Renal cortical epithelial cell (primary cell): ENCODE data around the gene SIAE. TPM values are rescaled to one million over a fixed set of nuclear protein-coding genes. Genes with fewer than 3 reads are reported as not detected.
"Not testable (repeated sequence)": the region's sequence is repeated elsewhere in the genome, so short reads cannot be mapped to it uniquely, and the experiment has no call there.

ENCODE experiments used
- DNase-seq: peaks from one replicate; pipeline ENCODE4 v3.0.0-alpha.2; 2011; ENCODE audit warnings: low read depth
- total RNA-seq: library from RNA; depleted of rRNA; stranded (reverse); fragments of >200 nt; gene quantifications from 2 replicates; pipeline ENCODE4 v1.2.3, GENCODE V29; 2014

The SIAE gene
- total RNA-seq, 1 donor from 2014 or later, result 36.5 TPM

DNA sequence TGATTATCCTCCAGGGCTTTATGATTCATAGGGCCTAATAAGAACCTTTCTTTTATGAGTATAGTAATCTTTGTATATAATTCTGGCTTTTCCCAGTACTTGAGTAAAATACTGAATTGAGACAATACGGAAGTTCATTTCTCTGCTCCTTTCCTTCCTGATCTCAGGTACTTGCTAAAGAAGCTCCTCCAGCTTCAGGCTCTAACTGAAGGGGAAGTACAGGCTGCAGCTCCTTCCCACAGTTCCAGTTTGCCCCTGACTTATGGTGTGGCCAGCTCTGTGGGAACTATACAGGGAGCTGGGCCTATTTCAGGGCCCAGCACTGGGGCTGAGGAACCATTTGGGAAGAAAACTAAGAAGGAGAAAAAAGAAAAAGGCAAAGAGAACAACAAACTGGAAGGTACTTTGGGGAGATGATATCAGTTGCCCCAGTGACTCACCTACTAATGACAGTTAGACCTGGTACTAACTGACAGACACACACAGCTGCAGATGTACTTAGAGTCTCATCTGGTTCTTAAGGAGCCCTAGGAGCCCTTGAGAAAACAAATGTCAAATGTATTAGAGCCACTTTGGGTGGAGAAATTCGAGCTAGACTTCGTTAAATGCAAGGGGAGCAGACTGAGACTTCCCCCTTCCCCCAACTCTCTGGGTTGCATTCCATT, 47.9 kb downstream of the SIAE start:
- DNase-seq, result no peak

DNA sequence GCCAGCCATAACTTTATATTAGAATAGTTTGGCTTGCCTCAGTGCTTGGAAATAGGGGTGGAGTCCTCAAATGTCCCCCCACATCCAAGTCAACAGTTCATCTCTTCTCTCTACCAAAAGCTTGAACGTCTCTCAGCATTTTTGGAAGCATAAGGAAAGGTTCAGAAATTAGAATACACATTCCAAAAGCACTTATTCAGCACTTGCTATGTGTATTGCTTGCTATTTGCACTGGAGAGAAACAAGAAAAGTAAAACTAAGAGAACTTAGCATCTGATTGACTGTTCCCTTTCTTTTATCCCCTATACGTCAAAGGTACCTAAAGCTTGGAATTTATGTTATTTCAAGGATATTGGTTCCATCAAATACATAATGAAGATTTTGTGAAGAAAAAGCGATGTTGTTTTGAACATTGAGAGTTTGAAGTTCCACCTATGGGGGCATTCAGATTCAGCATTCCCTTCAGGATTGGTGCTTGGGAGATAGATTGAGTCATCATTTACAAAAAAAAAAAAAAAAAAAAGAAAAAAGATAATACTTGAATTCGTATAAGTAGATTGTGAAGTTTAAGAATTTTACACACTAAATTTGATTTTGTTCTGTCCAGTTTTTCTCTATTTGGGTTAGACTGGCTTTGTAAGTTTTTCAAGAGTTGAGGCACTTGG, 49.5 kb downstream of the SIAE start:
- DNase-seq, result peak; percentile 17

DNA sequence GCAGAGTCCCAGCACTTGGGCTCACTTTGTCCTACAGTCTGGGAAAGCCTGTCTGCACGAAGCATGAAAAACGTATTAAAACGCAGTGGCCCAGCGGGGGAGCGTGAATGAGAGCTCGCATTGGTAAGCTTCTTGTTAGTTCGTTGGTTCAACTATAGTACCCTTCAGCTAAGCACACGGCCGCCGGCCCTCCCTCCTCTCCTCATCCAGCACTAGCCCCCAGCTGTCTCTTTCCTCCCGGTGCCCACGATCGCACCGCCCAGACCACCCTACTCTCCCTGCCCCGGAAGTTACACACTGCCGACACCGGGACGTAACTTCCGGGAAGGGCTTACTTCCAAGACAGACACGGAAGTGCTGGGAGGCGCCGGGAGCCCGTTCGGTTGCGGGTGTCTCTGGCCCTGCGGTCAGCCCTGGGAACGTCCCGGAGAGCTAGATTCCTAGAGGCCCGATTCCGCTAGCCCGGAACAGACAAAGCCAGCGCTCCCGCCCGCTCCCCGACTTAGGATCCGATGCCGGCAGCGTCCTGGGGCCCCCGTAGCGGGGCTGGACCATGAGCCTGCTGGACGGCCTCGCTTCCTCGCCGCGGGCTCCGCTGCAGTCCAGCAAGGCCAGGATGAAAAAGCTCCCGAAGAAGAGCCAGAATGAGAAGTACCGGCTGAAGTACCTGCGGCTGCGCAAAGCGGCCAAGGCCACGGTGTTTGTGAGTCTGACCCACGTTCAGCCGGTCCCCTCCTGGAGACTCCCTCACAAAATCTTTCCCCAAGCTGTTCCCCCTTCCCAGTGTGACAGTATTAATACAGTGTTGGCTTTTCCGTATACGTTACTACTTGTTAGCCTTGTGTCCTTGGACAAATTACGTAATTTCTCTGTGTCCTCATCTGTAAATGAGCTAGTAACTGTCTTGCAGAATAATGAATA, 50.7 kb downstream of the SIAE start, which contains the start of gene TBRG1:
TSS of gene TBRG1 (plus strand) at position 334 of the 921 bp plus-strand sequence. CDS start at position 554, 220 bp downstream.
- peak; percentile 84 for DNase-seq

DNA sequence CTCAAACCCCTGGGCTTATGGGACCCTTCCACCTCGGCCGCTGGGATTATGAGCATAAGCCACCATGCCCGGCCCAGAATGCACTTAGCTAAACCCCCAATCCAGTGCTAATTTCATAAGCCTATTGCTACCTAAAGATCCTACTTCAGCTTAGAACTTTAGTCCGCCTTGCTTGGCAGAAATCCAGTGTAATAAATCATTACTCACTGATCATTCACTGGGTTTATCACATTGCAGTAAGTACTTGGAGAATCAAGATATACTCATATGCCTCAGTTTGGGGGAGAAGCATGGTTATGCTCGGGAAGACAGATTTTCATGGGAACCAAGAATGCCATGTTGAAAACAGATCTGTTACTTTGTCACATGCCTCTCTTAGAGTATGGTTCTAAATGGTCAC, 54.7 kb downstream of the SIAE start:
- no peak for DNase-seq

DNA sequence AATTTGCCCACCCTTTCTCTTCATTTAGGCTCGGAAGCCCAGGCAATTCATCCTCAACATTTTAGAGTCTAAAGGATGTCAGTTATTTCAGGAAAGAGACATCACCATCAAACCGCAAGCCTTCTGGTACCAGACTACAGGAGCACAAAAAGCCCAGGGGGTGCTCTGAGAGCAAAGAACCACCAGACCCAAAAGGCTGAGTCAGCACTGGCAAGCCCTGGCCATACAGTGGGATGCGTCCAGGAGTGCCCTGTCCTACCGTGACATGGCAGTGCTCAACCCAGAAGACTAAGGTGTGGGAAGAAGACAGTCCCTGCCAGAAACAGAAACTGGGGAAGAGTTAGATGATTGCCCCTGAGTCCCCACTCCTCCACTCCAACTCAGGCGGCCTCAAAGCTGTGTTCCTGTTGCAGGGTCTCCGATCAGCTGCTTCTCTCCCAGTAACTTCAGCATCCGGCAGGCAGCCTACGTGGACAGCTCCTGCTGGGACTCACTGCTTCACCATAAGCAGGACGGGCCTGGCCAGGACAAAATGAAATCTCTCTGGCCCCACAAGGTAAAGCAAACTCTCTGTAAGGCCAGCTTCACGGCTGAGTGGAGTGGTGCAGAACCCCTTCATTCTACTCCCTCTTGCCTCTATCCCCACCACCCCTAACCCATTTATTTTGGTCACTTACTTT, 60.8 kb downstream of the SIAE start:
- no peak for DNase-seq

DNA sequence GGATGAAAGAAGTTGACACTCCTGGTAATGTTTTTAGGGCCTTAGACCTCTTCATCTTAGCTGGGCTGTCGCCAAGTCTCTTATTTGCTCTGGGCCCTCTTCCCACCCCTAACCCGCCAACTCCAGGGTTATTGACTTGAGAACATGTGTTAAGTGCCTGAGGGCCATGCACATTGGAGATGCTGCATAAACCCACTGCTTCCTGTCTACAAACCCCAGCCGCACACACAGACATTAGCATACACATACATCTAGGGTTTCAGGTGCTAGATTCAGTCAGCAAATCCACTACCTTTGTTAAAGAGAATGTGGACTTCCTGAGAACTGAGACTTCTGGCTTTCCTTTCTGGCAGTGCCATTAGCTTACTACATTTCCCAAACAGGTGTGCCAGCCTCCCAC, 61.5 kb downstream of the SIAE start:
- DNase-seq, result no peak

DNA sequence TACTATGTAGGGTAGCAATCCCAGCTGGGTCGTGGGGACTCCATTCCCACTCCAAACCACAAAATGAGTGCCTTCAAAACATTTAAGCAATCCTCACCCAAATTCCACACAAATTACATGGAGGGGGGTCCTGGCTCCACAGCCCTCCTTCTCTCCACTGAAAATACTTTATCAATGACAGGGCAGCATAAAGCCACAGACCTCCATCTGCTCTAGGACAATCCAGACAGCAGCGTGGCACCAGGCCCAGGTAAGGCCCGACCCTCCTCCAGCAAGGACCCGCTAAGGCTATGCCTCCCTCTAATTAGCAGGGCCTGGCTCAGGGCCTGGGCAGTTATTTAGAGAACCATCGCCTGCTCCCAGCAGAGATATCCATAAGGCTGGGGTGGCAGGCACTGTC, 62.5 kb downstream of the SIAE start, which contains the start of gene PANX3:
TSS of gene PANX3 (plus strand) at position 365 of the 400 bp plus-strand sequence. CDS start 129 bp downstream, outside the sequence.
- no peak for DNase-seq

DNA sequence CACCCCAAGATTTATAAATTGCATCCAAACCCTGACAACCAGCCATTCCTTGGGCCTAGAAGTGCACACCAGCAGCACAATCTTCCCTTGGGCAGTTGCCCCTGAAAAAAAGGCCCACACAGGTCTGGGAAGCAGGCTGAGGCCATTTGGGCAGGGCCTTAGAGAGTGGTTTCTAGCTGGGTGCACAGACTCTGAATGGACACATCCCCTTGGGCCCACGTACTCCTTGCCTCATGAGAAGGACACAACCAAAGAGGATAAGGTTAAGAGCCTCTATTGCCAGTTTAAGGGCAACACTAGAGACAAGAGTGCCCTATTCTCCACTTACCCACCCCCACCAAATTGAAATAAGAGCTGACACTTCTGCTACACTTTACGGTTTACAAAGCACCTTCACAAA, 63.2 kb downstream of the SIAE start:
- DNase-seq, result no peak

DNA sequence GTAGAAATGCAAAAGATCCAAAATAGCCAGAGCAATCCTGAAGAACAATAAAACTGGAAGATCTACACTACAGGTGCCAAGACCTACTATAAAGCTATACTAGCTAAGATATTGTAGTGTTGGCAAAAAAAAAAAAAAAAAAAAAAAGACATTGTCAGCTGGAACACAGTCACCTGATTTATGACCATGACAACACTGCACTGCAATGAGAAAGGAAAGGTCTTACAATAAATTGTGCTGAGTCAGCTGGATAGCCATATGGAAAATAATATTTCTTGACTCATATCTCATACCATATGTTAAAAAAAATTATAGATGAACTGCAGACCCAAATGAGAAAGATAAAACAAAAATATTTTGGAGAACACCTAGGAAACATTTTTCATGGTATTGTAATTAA, 65.4 kb downstream of the SIAE start:
- no peak for DNase-seq

DNA sequence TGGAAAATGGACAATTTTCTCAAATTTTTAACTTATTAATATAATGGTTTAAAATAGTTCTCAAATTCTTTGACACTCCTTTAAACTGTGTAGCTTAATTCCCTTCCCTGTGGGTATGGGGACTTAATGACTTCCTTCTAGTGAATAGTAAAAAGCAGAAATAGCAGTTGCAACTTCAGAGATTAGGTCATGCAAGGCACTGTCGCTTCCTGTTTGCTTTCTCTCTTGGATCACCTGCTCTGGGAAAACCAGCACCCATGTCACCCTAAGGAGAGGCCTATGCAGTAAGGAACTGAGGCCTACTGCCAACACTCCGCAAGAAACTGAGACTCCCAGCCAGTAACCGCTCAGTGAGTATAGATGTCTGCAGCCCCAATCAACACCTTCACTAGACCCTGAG, 67.8 kb downstream of the SIAE start:
- DNase-seq, result no peak

DNA sequence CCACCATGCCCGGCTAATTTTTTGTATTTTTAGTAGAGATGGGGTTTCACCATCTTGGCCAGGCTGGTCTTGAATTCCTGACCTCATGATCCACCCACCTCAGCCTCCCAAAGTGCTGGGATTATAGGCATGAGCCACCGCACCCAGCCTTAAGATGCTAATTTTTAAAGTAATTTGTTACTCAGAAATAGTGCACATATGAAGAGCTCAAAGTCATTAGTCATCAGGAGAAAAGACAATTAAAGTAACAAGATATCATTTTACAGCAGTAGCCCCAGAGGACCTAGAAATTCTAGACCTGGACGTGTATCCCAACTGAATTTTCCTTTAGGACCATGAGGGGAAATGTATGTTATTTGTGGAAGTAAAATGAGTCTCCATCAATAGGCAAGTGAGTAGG, 70.8 kb downstream of the SIAE start:
- not testable (repeated sequence) for DNase-seq

DNA sequence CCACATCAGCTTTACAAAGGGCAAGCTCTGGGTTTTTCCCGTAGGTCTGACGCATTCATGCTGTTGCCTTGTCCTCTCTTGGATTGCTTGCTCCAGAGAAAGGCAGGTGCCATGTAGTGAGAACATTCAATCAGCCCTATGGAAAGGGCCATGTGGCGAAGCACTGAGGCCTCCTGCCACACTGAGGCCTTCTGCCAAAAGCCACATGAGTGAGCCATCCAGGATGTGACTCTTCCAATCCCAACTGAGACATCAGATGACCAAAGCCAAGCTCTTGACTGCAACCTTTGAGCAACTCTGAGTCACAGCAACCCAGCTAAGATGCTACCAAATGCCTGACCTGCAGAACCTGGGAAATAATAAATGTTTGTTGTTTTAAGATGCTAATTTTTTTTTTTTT, 71.3 kb downstream of the SIAE start:
- no peak for DNase-seq

DNA sequence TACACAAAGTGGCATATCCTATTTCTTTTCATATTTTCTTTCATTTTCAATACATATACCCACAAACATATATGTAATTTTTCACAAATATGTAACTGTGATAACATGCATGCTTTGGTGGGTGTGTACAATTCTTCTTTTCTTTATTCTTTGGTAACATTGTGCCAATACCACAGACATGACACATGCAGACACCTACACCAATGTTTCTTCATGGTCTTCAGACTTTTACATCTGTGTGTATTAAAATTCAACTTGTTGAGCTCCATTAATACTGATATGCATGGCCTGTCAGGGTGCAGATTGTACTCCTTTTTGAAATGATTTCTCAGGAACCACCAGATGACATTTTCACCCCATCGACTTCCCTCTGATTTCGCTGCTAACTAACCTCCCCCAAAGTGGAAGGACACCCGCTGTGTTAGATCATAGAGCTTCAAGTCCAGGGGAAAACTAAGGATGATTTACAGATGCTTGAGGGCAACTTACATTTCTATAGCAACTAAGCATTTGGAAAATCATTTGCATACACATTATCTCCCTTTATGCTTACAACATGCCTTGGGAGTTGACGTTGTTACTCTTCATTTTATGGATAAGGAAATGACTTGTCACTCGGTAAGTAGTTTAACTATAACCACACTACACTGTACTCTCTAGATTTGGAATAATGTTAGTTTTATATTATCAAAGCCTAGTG, 72.8 kb downstream of the SIAE start:
- no peak for DNase-seq

DNA sequence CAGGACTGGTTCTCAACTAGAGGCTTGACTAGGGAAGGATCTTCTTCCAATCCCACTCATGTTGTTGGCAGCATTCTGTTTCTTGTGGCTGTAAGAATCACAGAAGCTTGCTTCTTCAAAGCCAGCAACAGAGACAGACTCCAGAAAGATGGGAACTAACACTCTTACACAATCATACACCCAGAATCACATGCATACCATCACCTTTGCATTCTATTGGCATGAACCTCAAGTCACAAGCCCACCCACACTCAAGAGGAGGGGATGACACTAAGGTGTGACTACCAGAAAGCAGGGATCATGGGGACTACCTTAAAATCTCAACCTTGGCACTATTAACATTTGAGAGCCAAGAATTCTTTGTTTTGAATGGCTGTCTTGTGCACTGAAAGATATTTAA, 75.9 kb downstream of the SIAE start:
- no peak for DNase-seq

DNA sequence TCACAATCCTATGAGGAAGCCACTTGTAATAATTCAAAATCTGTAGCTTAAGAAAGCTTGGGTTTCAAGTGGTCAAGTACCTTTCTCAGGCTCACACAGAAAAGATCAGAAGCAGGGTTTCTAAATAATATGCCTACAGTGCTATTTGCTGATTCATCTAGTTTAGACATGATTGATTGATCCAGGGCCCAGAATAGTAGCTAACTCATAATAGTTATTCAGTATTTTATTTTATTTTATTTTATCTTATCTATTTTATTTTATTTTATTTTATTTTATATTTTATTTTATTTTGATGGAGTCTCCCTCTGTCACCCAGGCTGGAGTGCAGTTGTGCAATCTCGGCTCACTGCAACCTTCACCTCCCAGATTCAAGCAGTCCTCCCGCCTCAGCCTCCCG, 78.2 kb downstream of the SIAE start:
- no peak for DNase-seq

DNA sequence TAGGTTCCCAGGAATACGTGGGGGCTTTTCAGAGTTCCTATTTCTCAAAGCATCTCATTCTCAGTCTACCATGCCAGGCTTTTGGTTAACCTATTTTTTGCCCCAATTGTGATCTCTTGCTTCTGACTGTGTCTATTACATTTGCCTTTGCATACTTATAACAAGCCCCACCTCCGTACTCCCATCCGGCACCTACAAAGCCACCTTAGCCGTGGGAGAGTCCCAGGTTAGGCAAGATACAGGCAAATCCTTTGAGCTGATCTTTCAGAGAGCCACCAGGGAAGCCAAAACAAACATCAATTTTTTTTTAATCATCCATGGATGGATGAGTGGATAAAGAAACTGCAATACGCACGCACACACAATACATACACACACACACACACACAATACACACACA, 80.9 kb downstream of the SIAE start:
- no peak for DNase-seq

DNA sequence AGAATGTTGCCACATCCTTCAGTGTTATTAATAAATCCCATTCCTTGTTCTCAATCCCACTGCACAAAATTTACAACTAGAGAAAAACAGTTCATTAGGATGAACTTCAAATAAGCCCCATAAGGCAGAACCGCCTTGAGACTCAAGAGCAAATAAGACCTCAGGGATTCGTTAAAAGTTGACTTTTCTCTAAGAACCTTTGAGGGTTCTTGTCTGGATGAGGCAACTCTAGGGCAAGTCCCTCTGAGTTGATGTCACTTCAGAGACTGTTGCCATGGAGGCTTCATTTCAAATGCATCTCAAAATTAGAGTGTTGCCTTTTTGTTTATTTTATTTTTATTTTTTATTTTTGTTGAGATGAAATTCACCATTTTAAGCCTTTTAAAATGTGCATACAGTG, 82.1 kb downstream of the SIAE start:
- DNase-seq, result no peak

DNA sequence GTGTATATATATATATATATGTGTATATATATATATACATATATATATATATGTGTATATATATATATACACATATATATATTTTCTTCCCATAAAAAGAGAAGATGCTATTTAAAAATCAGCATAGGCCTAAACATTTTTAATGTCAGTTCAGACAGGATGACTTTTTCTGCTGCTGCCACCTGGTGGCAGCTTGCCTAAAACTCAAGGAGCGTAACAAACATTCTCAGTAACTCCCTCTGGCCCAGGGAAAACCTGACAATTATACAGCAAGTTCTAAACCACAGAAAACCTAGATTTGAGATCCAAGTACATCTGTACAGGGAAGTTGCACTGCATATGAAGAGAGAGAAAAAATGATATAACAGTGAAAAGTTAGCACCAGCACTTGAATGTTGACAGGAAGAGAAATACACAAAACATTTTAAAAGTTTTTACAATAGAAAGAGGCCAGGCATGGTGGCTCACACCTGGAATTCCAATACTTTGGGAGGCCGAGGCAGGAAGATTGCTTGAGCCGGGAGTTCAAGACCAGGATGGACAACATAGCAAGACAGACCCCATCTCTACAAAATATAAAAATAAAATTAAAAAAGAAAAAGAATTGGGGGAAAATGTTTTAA, 87.2 kb downstream of the SIAE start:
- DNase-seq, result peak; percentile 50

DNA sequence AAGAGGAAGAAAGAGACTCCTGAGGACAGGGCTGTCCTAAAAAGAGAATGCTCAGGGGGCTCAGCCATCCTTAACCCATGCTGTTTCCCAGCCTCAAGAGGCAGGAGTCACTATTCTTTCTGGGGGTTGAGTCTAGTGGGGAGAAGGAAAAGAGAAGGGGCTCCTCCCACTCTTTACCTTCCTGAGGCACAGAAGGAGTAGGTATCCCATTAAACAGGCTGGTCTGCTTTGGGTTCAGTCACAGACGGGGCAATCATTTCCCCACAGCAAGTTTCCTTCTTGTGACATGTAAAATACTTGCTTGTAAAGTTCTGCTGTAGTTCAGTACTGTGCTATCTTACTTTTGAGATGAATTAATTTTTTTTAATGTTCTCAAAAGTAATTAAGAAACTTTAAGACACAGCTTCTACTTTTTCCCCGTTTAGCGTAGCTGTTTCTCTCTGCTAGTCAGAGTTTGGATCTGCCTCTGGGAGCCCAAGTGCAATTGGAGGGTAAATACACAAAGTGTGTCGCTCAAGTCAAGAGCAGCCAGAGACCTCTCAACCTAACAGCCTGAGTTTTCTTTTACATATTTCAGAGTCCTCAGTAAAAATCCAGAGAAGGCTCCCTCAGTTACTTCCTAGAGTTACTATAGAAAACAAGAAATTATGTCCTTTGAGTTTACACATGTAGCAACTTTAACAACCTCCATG, 88.7 kb downstream of the SIAE start:
- DNase-seq, result no peak

DNA sequence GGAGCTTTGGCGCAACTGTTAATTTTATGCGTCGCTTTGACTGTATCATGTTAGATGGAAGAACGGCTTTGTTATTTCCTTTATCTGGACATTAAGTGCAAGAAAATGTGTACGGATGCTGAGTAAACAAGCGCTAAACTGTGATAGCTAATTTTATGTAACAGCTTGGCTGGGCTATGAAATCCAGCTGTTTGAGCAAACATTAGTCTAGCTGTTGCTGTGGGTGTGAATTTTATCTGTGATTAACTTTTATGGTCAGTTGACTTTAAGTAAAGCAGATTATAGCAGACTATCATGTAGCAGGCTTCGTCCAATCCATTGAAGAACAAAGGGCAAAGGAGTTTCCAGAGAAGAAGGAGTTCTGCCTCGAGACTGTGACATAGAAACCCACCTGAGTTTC, 89.8 kb downstream of the SIAE start:
- no peak for DNase-seq
